ENCODE measurements around the gene TNRC18. TPM values are rescaled to one million over a fixed set of nuclear protein-coding genes. Genes with fewer than 3 reads are reported as not detected.
"Not testable (repeated sequence)": the region's sequence is repeated elsewhere in the genome, so short reads cannot be mapped to it uniquely, and the experiment has no call there.

TNRC18 gene
- total RNA-seq, 1 donor from 2014 or later, result 198 TPM

GRCh38 chr7:5291301-5291700, 132.3 kb downstream of the TNRC18 start:
- no peaks in the 10 kb centered on the region for H3K27me3 Mint-ChIP-seq (ENCODE audit: unreplicated experiment)
- H3K36me3 Mint-ChIP-seq (ENCODE audit: unreplicated experiment), result peaks cover 5% of the 10 kb centered on the region
- H3K27ac Mint-ChIP-seq (ENCODE audit: unreplicated experiment), result no peak overlapping the region
- DNase-seq (ENCODE audit: extremely low spot score, unreplicated experiment), result no peak
- no peaks in the 10 kb centered on the region for H3K9me3 Mint-ChIP-seq (ENCODE audit: unreplicated experiment)
- H3K4me3 Mint-ChIP-seq (ENCODE audit: unreplicated experiment), result no peak overlapping the region
- H3K4me1 Mint-ChIP-seq (ENCODE audit: unreplicated experiment), result no peaks in the 10 kb centered on the region
- TF ChIP-seq, protein P1, sequence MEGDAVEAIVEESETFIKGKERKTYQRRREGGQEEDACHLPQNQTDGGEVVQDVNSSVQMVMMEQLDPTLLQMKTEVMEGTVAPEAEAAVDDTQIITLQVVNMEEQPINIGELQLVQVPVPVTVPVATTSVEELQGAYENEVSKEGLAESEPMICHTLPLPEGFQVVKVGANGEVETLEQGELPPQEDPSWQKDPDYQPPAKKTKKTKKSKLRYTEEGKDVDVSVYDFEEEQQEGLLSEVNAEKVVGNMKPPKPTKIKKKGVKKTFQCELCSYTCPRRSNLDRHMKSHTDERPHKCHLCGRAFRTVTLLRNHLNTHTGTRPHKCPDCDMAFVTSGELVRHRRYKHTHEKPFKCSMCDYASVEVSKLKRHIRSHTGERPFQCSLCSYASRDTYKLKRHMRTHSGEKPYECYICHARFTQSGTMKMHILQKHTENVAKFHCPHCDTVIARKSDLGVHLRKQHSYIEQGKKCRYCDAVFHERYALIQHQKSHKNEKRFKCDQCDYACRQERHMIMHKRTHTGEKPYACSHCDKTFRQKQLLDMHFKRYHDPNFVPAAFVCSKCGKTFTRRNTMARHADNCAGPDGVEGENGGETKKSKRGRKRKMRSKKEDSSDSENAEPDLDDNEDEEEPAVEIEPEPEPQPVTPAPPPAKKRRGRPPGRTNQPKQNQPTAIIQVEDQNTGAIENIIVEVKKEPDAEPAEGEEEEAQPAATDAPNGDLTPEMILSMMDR (IDR thresholded peaks at IDR 0.05), result no peak

DNA sequence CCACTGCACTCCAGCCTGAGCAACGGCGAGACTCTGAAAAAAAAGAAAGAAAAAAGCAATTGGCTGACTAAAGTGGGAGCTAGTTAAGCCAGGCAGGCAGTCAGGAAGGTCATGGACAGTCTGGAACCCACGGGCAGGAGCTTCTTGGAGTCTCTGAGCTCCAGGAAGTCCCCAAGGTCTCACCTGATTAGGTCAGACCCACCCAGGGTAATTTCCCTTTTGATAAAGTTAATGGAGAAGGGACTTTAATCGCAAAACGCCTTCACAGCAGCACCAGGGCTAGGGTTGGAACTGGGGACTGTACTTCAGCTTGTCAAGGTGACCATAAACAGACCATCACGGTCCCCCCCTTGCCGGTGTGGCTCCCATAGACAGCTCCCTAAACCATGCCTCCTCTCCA, 134.3 kb downstream of the TNRC18 start:
- TF ChIP-seq, protein P1 (IDR thresholded peaks at IDR 0.05), result no peak
- Mint-ChIP-seq H3K4me1 (ENCODE audit: unreplicated experiment) (peaks cover 4% of the 10 kb centered on the region), H3K4me3 (ENCODE audit: unreplicated experiment) (no peak overlapping the region), H3K9me3 (ENCODE audit: unreplicated experiment) (no peaks in the 10 kb centered on the region), H3K27ac (ENCODE audit: unreplicated experiment) (no peak overlapping the region), H3K27me3 (ENCODE audit: unreplicated experiment) (no peaks in the 10 kb centered on the region), H3K36me3 (ENCODE audit: unreplicated experiment) (peaks cover under 1% of the 10 kb centered on the region)
- DNase-seq (ENCODE audit: extremely low spot score, unreplicated experiment), result no peak

- H3K27ac Mint-ChIP-seq (ENCODE audit: unreplicated experiment); H3K36me3 Mint-ChIP-seq (ENCODE audit: unreplicated experiment); H3K9me3 Mint-ChIP-seq (ENCODE audit: unreplicated experiment); H3K27me3 Mint-ChIP-seq (ENCODE audit: unreplicated experiment); H3K4me1 Mint-ChIP-seq (ENCODE audit: unreplicated experiment); H3K4me3 Mint-ChIP-seq (ENCODE audit: unreplicated experiment); DNase-seq (ENCODE audit: extremely low spot score, unreplicated experiment): not testable (repeated sequence)
Observed at GRCh38 chr7:5288560-5288959, 135.1 kb downstream of the TNRC18 start.

- Mint-ChIP-seq H3K4me3 (ENCODE audit: unreplicated experiment) (no peak overlapping the region), H3K36me3 (ENCODE audit: unreplicated experiment) (no peaks in the 10 kb centered on the region), H3K9me3 (ENCODE audit: unreplicated experiment) (no peaks in the 10 kb centered on the region), H3K27me3 (ENCODE audit: unreplicated experiment) (no peaks in the 10 kb centered on the region), H3K4me1 (ENCODE audit: unreplicated experiment) (peaks cover 6% of the 10 kb centered on the region), H3K27ac (ENCODE audit: unreplicated experiment) (no peak overlapping the region)
- no peak for DNase-seq (ENCODE audit: extremely low spot score, unreplicated experiment)
- TF ChIP-seq, protein P1 (IDR thresholded peaks at IDR 0.05), result no peak
Observed at GRCh38 chr7:5287802-5288201, 135.8 kb downstream of the TNRC18 start.

- H3K36me3 Mint-ChIP-seq (ENCODE audit: unreplicated experiment); H3K4me1 Mint-ChIP-seq (ENCODE audit: unreplicated experiment); DNase-seq (ENCODE audit: extremely low spot score, unreplicated experiment); H3K9me3 Mint-ChIP-seq (ENCODE audit: unreplicated experiment); H3K27me3 Mint-ChIP-seq (ENCODE audit: unreplicated experiment); H3K27ac Mint-ChIP-seq (ENCODE audit: unreplicated experiment); H3K4me3 Mint-ChIP-seq (ENCODE audit: unreplicated experiment): not testable (repeated sequence)
Observed at GRCh38 chr7:5287373-5287772, 136.3 kb downstream of the TNRC18 start.

DNA sequence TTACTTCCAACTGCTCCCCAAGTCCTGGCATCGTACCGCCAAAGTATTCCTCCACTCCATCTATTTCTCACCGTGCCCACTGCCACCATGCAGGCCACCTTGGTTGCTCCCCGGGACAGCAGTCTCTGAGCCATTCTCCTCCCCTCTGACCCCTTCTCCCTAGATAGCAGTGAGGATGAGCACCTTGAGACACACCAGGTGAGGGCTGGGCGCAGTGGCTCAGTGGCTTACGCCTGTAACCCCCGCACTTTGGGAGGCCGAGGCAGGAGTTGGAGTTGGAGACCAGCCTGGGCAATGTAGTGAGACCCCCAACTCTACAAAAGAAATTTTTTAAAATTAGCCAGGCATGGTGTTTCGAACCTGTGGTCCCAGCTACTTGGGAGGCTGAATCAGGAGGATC, 136.7 kb downstream of the TNRC18 start:
- Mint-ChIP-seq H3K27me3 (ENCODE audit: unreplicated experiment) (no peaks in the 10 kb centered on the region), H3K4me1 (ENCODE audit: unreplicated experiment) (peaks cover 6% of the 10 kb centered on the region), H3K9me3 (ENCODE audit: unreplicated experiment) (no peaks in the 10 kb centered on the region), H3K27ac (ENCODE audit: unreplicated experiment) (no peak overlapping the region), H3K36me3 (ENCODE audit: unreplicated experiment) (no peaks in the 10 kb centered on the region), H3K4me3 (ENCODE audit: unreplicated experiment) (no peak overlapping the region)
- TF ChIP-seq, protein P1 (IDR thresholded peaks at IDR 0.05), result no peak
- DNase-seq (ENCODE audit: extremely low spot score, unreplicated experiment), result no peak
